ENCODE measurements around the gene CDK18. TPM values are rescaled to one million over a fixed set of nuclear protein-coding genes. Genes with fewer than 3 reads are reported as not detected.

Gene CDK18
- total and polyA plus RNA-seq, 9 of the 15 experiments (the other 6 are each of a cell fraction or from before 2014, with no cell fraction given), result 0.05 to 0.69 (median 0.17) TPM; not detected in 2

- Histone ChIP-seq H3K4me3 (no peak overlapping the region), H3K79me2 (ENCODE audit: control insufficient read depth, insufficient read depth, low read length) (no peaks in the 10 kb centered on the region), H3K4me1 (replicated peaks in 1 of 2; ENCODE audit: control insufficient read depth in 2 of 2, insufficient read depth in 2 of 2, low read length in 2 of 2) (peaks cover 0 to 4% of the 10 kb centered on the region in 2 experiments; a peak in 1 of 5 replicates), H3K27me3 (ENCODE audit: control insufficient read depth in 2 of 2, insufficient read depth in 2 of 2, low read length in 2 of 2) (peaks cover 62 to 76% of the 10 kb centered on the region in 2 experiments), H3K9me3 (replicated peaks; ENCODE audit: control insufficient read depth, insufficient read depth, low read depth, low read length) (no peaks in the 10 kb centered on the region), H3K9ac (ENCODE audit: insufficient read depth in 1 of 2, low read depth in 2 of 2, low read length in 2 of 2) (no peak overlapping the region), H3K4me2 (ENCODE audit: insufficient read depth, low read length) (no peak overlapping the region), H3K9me1 (ENCODE audit: control insufficient read depth, insufficient read depth, low read length) (no peaks in the 10 kb centered on the region), H4K20me1 (replicated peaks; ENCODE audit: control insufficient read depth, insufficient read depth, low read length) (peaks cover 41% of the 10 kb centered on the region), H3K27ac (ENCODE audit: extremely low read depth, low read depth, low read length) (no peak overlapping the region), H2AFZ (ENCODE audit: low read depth, low read length) (no peak overlapping the region), H3K36me3 (ENCODE audit: control insufficient read depth, insufficient read depth, low read length) (no peaks in the 10 kb centered on the region)
- intact Hi-C loops (cut with micrococcal nuclease) (no loop called here), in situ Hi-C loops (cut with MboI) (no loop called here)
- DNase-seq (ENCODE audit: extremely low read depth in 1 of 4, low spot score in 3 of 4) (no peak), ATAC-seq (no peak), FAIRE-seq (peak; percentile 32)
- peak; percentile 39 for TF ChIP-seq CREM (IDR thresholded peaks at IDR 0.05; ENCODE audit: low read depth)
- TF ChIP-seq RHOXF2B (CRISPR knock-in tag; conservative IDR thresholded peaks at IDR 0.05), result no peak
- peak; percentile 13; the same call in 1 of the 2 replicates for TF ChIP-seq CBFA2T3 (IDR thresholded peaks at IDR 0.05)
- peak; percentile 78; the same call in 1 of the 2 replicates for TF ChIP-seq TFAP4 (CRISPR knock-in tag; IDR thresholded peaks at IDR 0.05; ENCODE audit: borderline replicate concordance)
- no peak for TF ChIP-seq ZBTB7A (IDR thresholded peaks at IDR 0.05; ENCODE audit: borderline replicate concordance, control insufficient read depth, low read depth, low read length)
- TF ChIP-seq PYGO2 (tag; IDR thresholded peaks at IDR 0.05), result no peak
- no peak for TF ChIP-seq ZNF143 (CRISPR knock-in tag; IDR thresholded peaks at IDR 0.05)
- TF ChIP-seq FOXA3 (CRISPR knock-in tag; conservative IDR thresholded peaks at IDR 0.05 in 1 of 2, IDR thresholded peaks at IDR 0.05 in 1 of 2), result no peak
- no peak for TF ChIP-seq SIN3B (IDR thresholded peaks at IDR 0.05; ENCODE audit: low read depth)
- TF ChIP-seq HOXB6 (CRISPR knock-in tag; IDR thresholded peaks at IDR 0.05; ENCODE audit: borderline replicate concordance), result no peak
- no peak for TF ChIP-seq ZNF639 (CRISPR knock-in tag; conservative IDR thresholded peaks at IDR 0.05 in 1 of 2, IDR thresholded peaks at IDR 0.05 in 1 of 2)
- no peak for TF ChIP-seq ELK1 (CRISPR knock-in tag; IDR thresholded peaks at IDR 0.05)
- TF ChIP-seq CBFA2T2 (conservative IDR thresholded peaks at IDR 0.05), result 0 out of 2 replicates have a peak, but pooled peaks have one; percentile 7
- peak; percentile 40; the same call in 1 of the 2 replicates for TF ChIP-seq FOSL1 (tag; conservative IDR thresholded peaks at IDR 0.05)
- no peak for TF ChIP-seq DNMT1 (IDR thresholded peaks at IDR 0.05)
- BruUV-seq (replicated peaks), result no TSS peak
- ChIA-PET CTCF (ENCODE audit: low intra/inter-chr PET ratio) (no interaction called here), POLR2A (interaction anchor here (0.5 to 1.4 kb wide), 4 partner anchors 12 to 84 kb away, joined by 3 read pairs; no protein-coding TSS in a partner anchor)
- under 1% methylated on average over 13 of the region's 13 CpGs for WGBS (ENCODE audit: insufficient coverage, low coverage, missing lambda C conversion rate)
Observed at GRCh38 chr1:205577874-205578658, 73.6 kb downstream of the CDK18 start.
